ENCODE measurements around the gene EFCAB9. TPM values are rescaled to one million over a fixed set of nuclear protein-coding genes. Genes with fewer than 3 reads are reported as not detected.

Gene EFCAB9
- total and polyA plus RNA-seq, 9 donors: not detected

- H3K4me3 ChIP-seq: peak overlapping the region; percentile 91
- TF ChIP-seq CTCF (IDR thresholded peaks at IDR 0.05): no peak
- no peak for TF ChIP-seq POLR2A (IDR thresholded peaks at IDR 0.05)
- TF ChIP-seq EP300 (IDR thresholded peaks at IDR 0.05): no peak
- no peaks in the 10 kb centered on the region for H3K36me3 ChIP-seq
- H3K9me3 ChIP-seq: no peaks in the 10 kb centered on the region
- H3K27me3 ChIP-seq: no peaks in the 10 kb centered on the region
- intact Hi-C loops (cut with DNase I): loop anchor here (2.0 to 10.0 kb wide), 6 partner anchors 75 to 773 kb away; partner anchors contain the start of genes FGF18 (in 1 of the 4) and UBTD2 (in 1 of the 4)
- H3K27ac ChIP-seq: peak overlapping the region; percentile 70 to 73
- 0% methylated on average over 66 of the region's 66 CpGs for WGBS, 3 donors
- H3K4me1 ChIP-seq (ENCODE audit: insufficient read depth): no peaks in the 10 kb centered on the region
- peak; percentile 33 to 62 (median 58) for DNase-seq
Measured at GRCh38 chr5:172187118-172188032, 6.6 kb upstream of the EFCAB9 start.

DNA sequence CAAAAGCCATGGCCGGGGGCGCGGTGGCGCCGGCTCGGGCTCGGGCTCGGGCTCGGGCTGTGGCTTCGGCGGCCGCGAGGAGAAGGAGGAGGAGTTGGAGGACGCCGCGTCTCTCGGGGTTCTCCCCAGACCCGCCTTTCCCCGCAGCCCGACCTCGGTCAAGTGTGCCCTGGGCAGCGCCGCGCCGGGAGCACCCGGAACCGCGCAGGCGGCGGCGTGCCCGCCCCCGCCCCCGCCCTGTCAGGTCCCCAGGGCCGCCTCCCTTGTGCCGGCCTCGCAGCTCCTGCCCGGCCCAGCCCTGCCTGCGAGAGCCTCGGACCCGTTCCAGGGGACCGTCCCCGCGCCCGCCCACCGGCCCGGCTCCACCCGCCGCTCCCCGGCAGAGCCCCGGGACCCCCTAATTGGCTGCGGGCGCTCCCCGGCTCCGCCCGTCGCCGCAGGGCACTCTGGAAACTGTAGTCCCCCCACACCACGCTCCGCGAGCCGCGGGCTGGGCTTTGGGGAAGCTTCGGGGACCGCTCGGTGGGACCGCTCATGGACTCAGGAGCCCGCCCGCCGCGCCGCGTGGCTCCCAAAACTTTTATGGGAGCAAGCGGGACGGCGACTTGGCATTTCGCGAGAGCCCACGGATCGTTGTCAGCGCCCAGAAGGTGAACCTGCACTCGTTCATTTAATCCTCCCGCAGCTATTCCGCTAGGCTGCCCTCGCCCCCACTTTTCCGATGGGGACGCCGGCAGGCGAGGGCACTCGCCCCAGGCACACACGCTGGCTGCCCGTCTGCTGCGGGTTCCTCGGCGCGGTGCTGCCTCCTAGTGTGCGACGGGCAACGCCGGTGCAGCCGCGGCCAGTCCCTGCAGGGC is 5.7 kb upstream of the EFCAB9 start, which contains the start of gene STK10:
Gene STK10 (minus strand): TSS at position 192 of the 860 bp plus-strand sequence. CDS start 182 bp downstream, at position 10.
- Histone ChIP-seq H3K4me3 (peak within 1 kb of the TSS; percentile 91), H3K4me1 (ENCODE audit: insufficient read depth) (no peaks in the 10 kb centered on the region), H3K27ac (peak within 1 kb of the TSS; percentile 70 to 73), H3K36me3 (no peaks in the 10 kb centered on the region), H3K27me3 (no peaks in the 10 kb centered on the region), H3K9me3 (no peaks in the 10 kb centered on the region)
- intact Hi-C loops (cut with DNase I): loop anchor here (2.0 to 10.0 kb wide), 6 partner anchors 76 to 773 kb away; partner anchors contain the start of genes FGF18 (in 1 of the 4) and UBTD2 (in 1 of the 4)
- TF ChIP-seq CTCF (IDR thresholded peaks at IDR 0.05): peak; percentile 40 to 80 (median 74)
- no peak for TF ChIP-seq EP300 (IDR thresholded peaks at IDR 0.05)
- no peak for TF ChIP-seq POLR2A (IDR thresholded peaks at IDR 0.05)
- 0 to 1% (median 1%) methylated on average over 68 to 102 of the region's 102 CpGs for WGBS, 3 donors
- peak; percentile 85 to 91 (median 89) for DNase-seq

GRCh38 chr5:172188893-172189692 is 4.9 kb upstream of the EFCAB9 start:
- Histone ChIP-seq H3K36me3 (no peaks in the 10 kb centered on the region), H3K27me3 (no peaks in the 10 kb centered on the region), H3K4me3 (peak overlapping the region; percentile 91), H3K9me3 (no peaks in the 10 kb centered on the region), H3K27ac (no peak overlapping the region), H3K4me1 (ENCODE audit: insufficient read depth) (no peaks in the 10 kb centered on the region)
- no peak for TF ChIP-seq EP300 (IDR thresholded peaks at IDR 0.05)
- TF ChIP-seq CTCF (IDR thresholded peaks at IDR 0.05): no peak
- TF ChIP-seq POLR2A (IDR thresholded peaks at IDR 0.05): no peak
- 43 to 51% (median 47%) methylated on average over 30 of the region's 30 CpGs for WGBS, 3 donors
- intact Hi-C loops (cut with DNase I): loop anchor here (2.0 to 10.0 kb wide), 6 partner anchors 77 to 774 kb away; partner anchors contain the start of genes FGF18 (in 1 of the 4) and UBTD2 (in 1 of the 4)
- peak in 2 of 5 donors; percentile 24 to 30 for DNase-seq

All from ovary (tissue), 9 donors.